Right cardiac atrium (tissue), 5 donors: ENCODE results near the gene AGPAT3. TPM values are rescaled to one million over a fixed set of nuclear protein-coding genes. Genes with fewer than 3 reads are reported as not detected.

Experiments used
- ATAC-seq, 2 donors: fragments of 200-7000 bp; cut with Tn5 transposase; one replicate each; pipeline versions ENCODE4 v1.8.0 to v1.9.1; 2020; ENCODE audit warnings: moderate library complexity in 2 of 2, mild to moderate bottlenecking in 1 of 2
- DNase-seq, 3 donors: peaks; one replicate each; pipeline ENCODE4 v3.0.0-alpha.2; 2020
- H3K27ac ChIP-seq: one replicate; pipeline ENCODE4 v1.5.1; 2013; ENCODE audit warnings: mild to moderate bottlenecking, low read length, control low read depth, moderate library complexity
- H3K27me3 ChIP-seq: one replicate; pipeline ENCODE4 v1.6.1; 2013; ENCODE audit not compliant: control insufficient read depth, insufficient read depth
- H3K4me1 ChIP-seq: one replicate; pipeline ENCODE4 v1.6.1; 2013; ENCODE audit warnings: low read length; ENCODE audit not compliant: control insufficient read depth, insufficient read depth
- H3K4me3 ChIP-seq: one replicate; pipeline ENCODE4 v1.5.1; 2013; ENCODE audit warnings: low read length, control low read depth
- H3K9me3 ChIP-seq: one replicate; pipeline ENCODE4 v1.6.1; 2013; ENCODE audit warnings: low read length; ENCODE audit not compliant: control insufficient read depth
- WGBS: extraction: QIAGEN DNeasy Blood & Tissue Kit; methylation state at CpG from one replicate; pipeline ENCODE4 v1.1.7; 2013; 5-methylcytosine and 5-hydroxymethylcytosine counted together
- intact Hi-C, 4 donors: fragments of 100-400 bp; cut with DNase I; formaldehyde crosslinking; loops; one replicate each; pipeline versions ENCODE4 v1.11.0 to v1.14.0; 2022 to 2023
- polyA plus RNA-seq: library from polyadenylated mRNA; stranded (reverse); fragments of 200-250 nt; gene quantifications from one replicate; pipeline ENCODE4 v1.2.3, GENCODE V29; 2013
- total RNA-seq, 4 donors: library from RNA; stranded (reverse); fragmentation: NEBNext Ultra II Directional; extraction: Animal tissue kit (Norgen Biotek cat#: 25700); gene quantifications; one replicate each; pipeline ENCODE4 v1.2.1, GENCODE V29; 2021
- donor health status: healthy with polysubstance abuse.
- donor health status: DM: no; HTN: yes; CAD: no.
- donor health status: DM: no; HTN: no; CAD: no.
- donor health status: DM: no; HTN: yes; CAD: no; lungs with severe emphysema.
- donor health status: DM: yes; HTN: yes; CAD: no.

The AGPAT3 gene
- total and polyA plus RNA-seq, 5 donors: 32.0 to 71.1 (median 58.6) TPM

DNA sequence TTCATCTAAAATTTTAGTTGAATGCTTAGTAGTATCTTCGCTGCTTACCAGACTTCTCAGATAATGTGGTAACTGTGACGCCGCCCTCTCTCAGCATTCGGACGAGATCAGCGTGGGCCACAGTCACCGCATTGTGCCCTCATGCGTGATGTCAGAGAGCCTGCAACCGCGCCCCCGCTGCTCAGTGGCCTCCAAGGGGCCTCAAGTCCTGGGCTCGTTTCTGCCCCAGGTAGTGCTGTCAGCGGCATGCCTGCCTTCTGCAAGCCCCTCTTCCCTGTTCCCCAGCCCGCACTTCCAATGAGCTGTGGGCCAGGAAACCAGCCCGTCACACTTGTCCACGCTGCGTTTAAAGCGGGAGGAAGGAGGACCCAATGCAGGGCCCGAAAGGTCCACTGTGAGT lies 85.5 kb downstream of the AGPAT3 start:
- ATAC-seq: no peak
- WGBS: 86% methylated on average over 19 of the region's 19 CpGs
- H3K4me1 ChIP-seq: no peaks in the 10 kb centered on the region
- DNase-seq: peak in 2 of 3 donors; percentile 56 to 64
- H3K27me3 ChIP-seq: no peaks in the 10 kb centered on the region
- H3K27ac ChIP-seq: no peak overlapping the region
- H3K9me3 ChIP-seq: no peaks in the 10 kb centered on the region
- H3K4me3 ChIP-seq: no peak overlapping the region
- intact Hi-C loops: no loop called here

DNA sequence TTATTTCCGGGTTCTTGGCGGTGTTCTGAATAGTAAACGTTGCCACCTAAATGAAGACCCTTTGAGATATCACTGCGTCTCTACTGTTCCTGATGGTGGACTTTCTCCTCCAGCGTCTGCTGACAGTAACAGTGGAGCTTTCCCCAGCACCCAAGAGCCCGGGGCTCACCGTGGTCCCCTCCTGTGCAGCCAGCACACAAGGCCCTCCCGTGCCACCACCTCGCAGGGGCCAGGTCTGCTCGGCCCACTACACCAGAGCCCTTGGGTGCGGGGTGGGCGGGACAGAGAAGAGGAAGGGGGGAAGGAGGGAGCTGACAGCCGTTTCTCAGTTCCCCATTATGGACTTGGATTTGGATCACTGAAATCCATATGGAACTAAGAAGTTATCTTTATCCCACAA lies 85.9 kb downstream of the AGPAT3 start:
- Histone ChIP-seq H3K27ac (no peak overlapping the region), H3K9me3 (no peaks in the 10 kb centered on the region), H3K4me3 (no peak overlapping the region), H3K4me1 (no peaks in the 10 kb centered on the region), H3K27me3 (no peaks in the 10 kb centered on the region)
- intact Hi-C loops: no loop called here
- DNase-seq: peak in 2 of 3 donors; percentile 32 to 55
- 85% methylated on average over 13 of the region's 13 CpGs for WGBS
- no peak for ATAC-seq

DNA sequence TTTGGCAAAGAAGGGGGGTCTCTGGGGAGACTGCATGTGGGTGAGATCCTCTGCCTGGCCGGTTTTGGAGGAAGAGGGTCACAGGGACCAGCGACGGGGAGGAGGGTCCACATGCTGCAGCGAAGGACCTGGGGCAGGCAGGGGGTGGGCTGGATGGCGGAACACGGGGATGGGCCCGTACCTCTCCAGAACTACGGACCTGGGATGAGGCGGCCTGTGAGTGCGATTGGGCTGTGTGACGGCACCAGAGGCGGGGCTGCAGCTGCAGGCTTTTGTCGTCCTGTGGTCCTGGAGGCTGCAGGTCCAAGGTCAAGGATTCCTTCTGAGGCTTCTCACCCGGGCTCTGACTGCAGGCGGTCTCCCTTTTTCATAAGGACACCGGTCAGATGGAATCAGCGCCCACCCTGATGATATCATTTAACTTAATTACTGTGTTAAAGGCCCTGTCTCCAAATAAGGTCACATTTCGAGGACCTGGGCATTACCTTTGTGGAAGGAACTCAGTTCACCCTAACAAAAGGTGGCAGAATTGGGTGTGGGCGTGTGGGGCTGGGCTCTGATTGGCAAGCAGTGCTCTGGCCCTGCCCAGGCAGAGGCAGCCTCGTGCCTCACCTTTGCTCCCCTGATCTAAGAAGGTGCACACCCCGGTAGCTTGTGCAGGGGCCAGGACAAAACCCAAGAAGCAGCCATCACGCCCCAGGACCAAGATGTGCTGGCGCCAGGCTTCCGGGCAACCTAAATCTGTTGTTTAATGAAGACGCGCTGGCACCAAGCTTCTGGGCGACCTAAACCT lies 87.1 kb downstream of the AGPAT3 start:
- H3K4me1 ChIP-seq: peaks cover 9% of the 10 kb centered on the region

DNA sequence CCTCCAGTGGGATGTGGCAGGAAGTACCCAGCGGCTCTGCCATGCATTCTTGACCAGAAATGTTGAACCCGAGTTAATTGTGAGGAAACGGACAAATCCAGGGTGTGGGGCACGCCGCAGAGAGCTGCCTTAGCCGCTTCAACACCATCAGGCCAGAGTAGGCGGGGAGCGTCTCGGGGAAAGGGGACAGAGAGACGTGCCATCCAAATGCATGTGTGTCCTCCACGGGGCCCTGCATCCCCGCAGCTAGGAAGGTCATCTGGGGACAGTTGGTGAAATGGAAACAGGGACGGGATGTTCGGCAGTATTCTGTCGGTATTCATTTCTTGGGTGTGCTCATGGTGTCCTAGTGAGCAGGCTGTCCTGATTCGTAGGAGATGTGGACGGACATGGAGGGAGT lies 88.0 kb downstream of the AGPAT3 start:
- H3K27ac ChIP-seq: peak overlapping the region; percentile 6
- H3K4me3 ChIP-seq: no peak overlapping the region
- peak in 2 of 3 donors; percentile 64 to 71 for DNase-seq
- peaks cover 9% of the 10 kb centered on the region for H3K4me1 ChIP-seq
- no peaks in the 10 kb centered on the region for H3K9me3 ChIP-seq
- intact Hi-C loops: no loop called here
- ATAC-seq: peak; percentile 70 to 75
- 76% methylated on average over 17 of the region's 17 CpGs for WGBS
- no peaks in the 10 kb centered on the region for H3K27me3 ChIP-seq

More for the DNA sequence above, 87.1 kb downstream of the AGPAT3 start:
- 95% methylated on average over 27 of the region's 27 CpGs for WGBS
- Histone ChIP-seq H3K27ac (peak overlapping the region; percentile 43), H3K4me3 (no peak overlapping the region), H3K9me3 (no peaks in the 10 kb centered on the region), H3K27me3 (no peaks in the 10 kb centered on the region)
- DNase-seq (peak in 2 of 3 donors; percentile 50 to 56), ATAC-seq (no peak)
- intact Hi-C loops: no loop called here

DNA sequence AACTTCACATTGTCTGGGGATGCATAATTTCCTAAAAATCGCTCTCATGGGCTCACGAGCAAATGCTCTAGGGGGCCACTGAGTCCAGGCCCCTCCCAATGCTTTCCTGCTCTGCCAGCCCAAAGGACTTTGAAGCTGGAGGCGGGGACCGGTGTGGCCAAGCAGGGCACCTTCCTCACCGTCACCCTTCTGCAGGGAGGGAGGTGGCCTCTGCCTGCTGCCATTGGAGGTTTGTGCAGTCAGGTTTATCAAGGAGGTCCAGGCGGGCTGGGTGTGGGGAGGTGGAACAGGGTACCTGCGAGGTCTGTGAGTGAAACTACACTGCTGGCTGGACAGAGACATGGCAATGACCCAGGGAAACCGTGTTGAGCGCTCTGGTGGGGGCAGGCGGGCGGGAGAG lies 89.0 kb downstream of the AGPAT3 start:
- DNase-seq (peak in 2 of 3 donors; percentile 37 to 48), ATAC-seq (no peak)
- Histone ChIP-seq H3K27ac (peak overlapping the region; percentile 26), H3K27me3 (no peaks in the 10 kb centered on the region), H3K4me1 (peaks cover 9% of the 10 kb centered on the region), H3K9me3 (no peaks in the 10 kb centered on the region), H3K4me3 (no peak overlapping the region)
- WGBS: 89% methylated on average over 11 of the region's 11 CpGs
- intact Hi-C loops: no loop called here

DNA sequence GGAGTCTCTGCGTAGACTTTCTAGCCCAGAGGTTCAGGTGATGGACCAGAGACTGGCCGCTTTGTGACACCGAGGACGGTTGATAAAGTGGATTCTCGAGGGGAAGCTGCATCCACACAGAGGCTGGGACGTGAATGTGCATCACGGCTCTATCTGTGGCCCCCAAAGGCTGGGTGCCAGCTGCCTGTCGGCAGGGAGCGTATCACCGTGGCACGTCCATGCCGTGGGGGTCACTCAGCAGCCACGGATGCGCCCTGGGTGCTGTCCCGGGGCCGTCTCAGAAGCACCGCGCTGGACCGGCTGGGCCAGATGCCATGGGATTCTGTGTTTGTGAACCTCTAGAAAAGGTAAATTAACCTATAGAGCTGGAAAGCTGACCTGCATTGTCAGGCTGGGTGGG lies 89.9 kb downstream of the AGPAT3 start:
- Histone ChIP-seq H3K4me1 (peaks cover 9% of the 10 kb centered on the region), H3K4me3 (no peak overlapping the region), H3K27ac (no peak overlapping the region), H3K9me3 (no peaks in the 10 kb centered on the region), H3K27me3 (no peaks in the 10 kb centered on the region)
- ATAC-seq (no peak), DNase-seq (peak in 2 of 3 donors; percentile 44 to 51)
- intact Hi-C loops: no loop called here
- WGBS: 76% methylated on average over 19 of the region's 19 CpGs

DNA sequence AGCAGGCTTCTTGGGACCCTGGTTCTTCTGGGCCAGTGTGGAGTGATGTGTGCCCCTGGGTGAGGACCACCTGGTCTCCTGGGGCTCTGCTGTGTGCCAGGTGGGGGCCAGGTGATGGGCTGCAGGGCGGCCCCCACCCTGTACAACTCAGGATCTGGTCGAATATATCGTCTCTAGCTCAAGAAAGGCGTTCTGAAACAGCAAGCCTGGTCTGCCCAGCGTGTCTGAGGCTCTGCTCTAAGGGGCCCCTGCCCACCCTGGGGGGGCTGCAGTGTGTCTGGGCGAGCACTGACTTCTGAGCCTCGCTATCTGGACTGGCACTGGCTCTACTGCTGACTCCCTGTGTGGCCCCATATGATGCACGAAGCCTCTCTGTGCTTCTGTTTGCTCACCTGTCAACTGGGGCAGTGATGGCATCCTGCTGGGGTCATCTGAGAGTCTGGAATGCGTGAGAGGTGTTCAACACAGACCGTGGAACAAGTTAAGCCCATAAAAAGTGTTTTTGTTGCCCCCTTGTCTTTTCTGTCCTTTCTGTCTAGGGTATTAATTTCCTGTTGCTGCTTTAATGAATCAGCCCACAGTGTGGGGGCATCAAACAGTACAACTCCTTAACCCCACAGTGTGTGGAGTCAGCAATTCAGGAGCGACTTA lies 91.1 kb downstream of the AGPAT3 start:
- intact Hi-C loops: no loop called here
- Histone ChIP-seq H3K4me3 (no peak overlapping the region), H3K27me3 (no peaks in the 10 kb centered on the region), H3K9me3 (no peaks in the 10 kb centered on the region), H3K27ac (no peak overlapping the region), H3K4me1 (peaks cover 9% of the 10 kb centered on the region)
- DNase-seq (no peak), ATAC-seq (no peak)
- 79% methylated on average over 11 of the region's 11 CpGs for WGBS

DNA sequence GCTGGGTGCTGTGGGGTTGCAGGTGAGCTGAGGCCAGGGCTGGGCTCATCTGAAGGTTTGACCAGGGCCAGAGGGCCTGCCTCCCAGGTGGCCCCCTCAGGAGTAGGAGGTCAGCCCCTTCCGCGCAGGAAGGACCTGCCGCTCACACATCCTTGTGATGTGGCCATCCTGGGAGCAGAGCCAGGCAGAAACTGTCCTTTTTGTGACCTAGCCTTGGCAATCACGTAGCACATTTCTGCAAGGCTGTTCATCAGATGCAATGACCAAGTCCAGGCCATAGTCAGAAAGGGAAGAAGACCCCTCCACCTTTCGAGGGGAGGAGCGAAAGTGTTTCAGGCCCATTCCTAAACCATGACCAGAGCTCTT lies 91.6 kb downstream of the AGPAT3 start:
- Histone ChIP-seq H3K27me3 (no peaks in the 10 kb centered on the region), H3K4me1 (peaks cover 9% of the 10 kb centered on the region), H3K9me3 (no peaks in the 10 kb centered on the region), H3K4me3 (no peak overlapping the region), H3K27ac (no peak overlapping the region)
- DNase-seq (peak in 2 of 3 donors; percentile 67 to 79), ATAC-seq (peak; percentile 25 to 32)
- intact Hi-C loops: no loop called here
- 40% methylated on average over 6 of the region's 6 CpGs for WGBS

DNA sequence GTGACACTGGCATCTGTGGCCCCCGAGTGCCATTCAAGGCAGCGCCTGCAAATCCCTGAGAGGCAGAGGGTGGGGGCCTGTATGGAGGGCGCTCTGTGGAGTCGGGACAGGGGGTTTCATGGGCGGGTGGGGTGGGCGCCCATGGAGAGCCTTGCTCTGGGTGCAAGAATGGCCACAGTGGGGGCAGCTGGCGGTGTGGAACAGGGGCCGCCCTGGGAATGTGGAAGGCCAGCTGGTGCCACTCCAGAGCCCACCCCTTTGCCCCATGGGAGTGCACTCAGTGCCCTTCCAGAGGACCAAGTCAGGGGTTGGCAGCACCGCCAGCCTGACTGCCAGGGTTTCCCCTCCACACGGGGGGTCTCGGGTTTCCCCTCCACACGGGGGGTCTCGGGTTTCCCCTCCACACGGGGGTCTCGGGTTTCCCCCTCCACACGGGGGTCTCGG lies 92.1 kb downstream of the AGPAT3 start:
- Histone ChIP-seq H3K4me3 (no peak overlapping the region), H3K27me3 (no peaks in the 10 kb centered on the region), H3K4me1 (peaks cover 9% of the 10 kb centered on the region), H3K9me3 (no peaks in the 10 kb centered on the region), H3K27ac (no peak overlapping the region)
- DNase-seq (peak in 2 of 3 donors; percentile 46 to 60), ATAC-seq (no peak)
- intact Hi-C loops: no loop called here
- WGBS: 76% methylated on average over 17 of the region's 17 CpGs

DNA sequence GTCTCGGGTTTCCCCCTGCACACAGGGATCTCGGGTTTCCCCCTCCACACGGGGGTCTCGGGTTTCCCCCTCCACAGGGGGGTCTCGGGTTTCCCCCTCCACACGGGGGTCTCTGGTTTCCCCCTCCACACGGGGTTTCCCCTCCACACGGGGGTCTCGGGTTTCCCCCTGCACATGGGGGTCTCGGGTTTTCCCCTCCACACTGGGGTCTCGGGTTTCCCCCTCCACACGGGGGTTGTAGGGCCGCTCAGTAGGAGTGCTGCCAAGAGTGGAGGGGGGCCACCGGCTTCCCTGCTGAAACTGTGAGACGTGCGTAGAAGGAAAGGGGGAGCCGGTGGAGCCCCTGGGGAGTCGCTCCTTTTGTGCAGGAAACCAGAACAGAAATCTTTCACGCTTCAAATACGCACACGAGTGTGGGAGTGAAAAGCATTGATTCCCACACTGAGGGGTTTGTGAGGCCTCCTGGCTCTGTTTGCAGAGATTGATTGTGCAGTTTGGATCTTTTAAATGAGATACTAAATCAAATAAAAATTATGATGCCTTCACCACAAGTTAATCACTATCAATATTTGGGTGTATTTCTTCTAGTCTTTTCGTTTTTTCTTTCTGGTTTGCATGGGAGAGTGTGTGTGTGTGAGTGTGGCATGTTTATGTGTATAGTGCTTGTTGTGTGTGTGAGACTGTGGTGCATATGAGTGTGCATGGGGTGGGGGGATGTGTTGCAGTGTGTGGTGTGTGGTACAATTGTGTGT lies 92.8 kb downstream of the AGPAT3 start:
- peaks cover 9% of the 10 kb centered on the region for H3K4me1 ChIP-seq
- no peaks in the 10 kb centered on the region for H3K27me3 ChIP-seq
- no peak overlapping the region for H3K27ac ChIP-seq
- intact Hi-C loops: no loop called here
- H3K9me3 ChIP-seq: no peaks in the 10 kb centered on the region
- peak in 1 of 3 donors; percentile 33 for DNase-seq
- no peak overlapping the region for H3K4me3 ChIP-seq
- WGBS: 57% methylated on average over 22 of the region's 22 CpGs
- no peak for ATAC-seq
